ENCODE measurements around the gene SF3A1.

Gene SF3A1

GRCh38 chr22:30357650-30358215 is 1.0 kb upstream of the SF3A1 start:
- no peak overlapping the region for H3K4me3 ChIP-seq (ENCODE audit: low read length)
- no peak overlapping the region for H3K9ac ChIP-seq (ENCODE audit: low read length)
- H4K20me1 ChIP-seq (ENCODE audit: insufficient read depth, low read length): no peaks in the 10 kb centered on the region
- TF ChIP-seq EZH2 (optimal IDR thresholded peaks at IDR 0.05; ENCODE audit: low read depth, low read length) (no peak), CTCF (IDR thresholded peaks at IDR 0.05; ENCODE audit: low read length) (no peak), EZH2phosphoT487 (IDR thresholded peaks at IDR 0.05; ENCODE audit: low read length) (no peak)
- H3K4me1 ChIP-seq (ENCODE audit: low read length): peaks cover 5% of the 10 kb centered on the region; the same call in 1 of the 2 replicates
- no peaks in the 10 kb centered on the region for H3K9me3 ChIP-seq (replicated peaks; ENCODE audit: insufficient read depth, low read length)
- H2AFZ ChIP-seq (ENCODE audit: low read length): no peak overlapping the region
- peak overlapping the region; percentile 87; the same call in 1 of the 2 replicates for H3K4me2 ChIP-seq (ENCODE audit: low read depth, low read length)
- H3K27me3 ChIP-seq (replicated peaks; ENCODE audit: insufficient read depth, low read length): no peaks in the 10 kb centered on the region
- 0 out of 2 replicates have a peak, but pooled peaks cover under 1% of the 10 kb centered on the region for H3K36me3 ChIP-seq (replicated peaks; ENCODE audit: insufficient read depth, low read length)
- DNase-seq: no peak
- H3K9me2 ChIP-seq (replicated peaks; ENCODE audit: insufficient read depth, low read length): no peaks in the 10 kb centered on the region
- no peak overlapping the region for H3K27ac ChIP-seq (ENCODE audit: low read length)
- no peaks in the 10 kb centered on the region for H3F3A ChIP-seq (ENCODE audit: insufficient read depth, low read length)
- peaks cover 36% of the 10 kb centered on the region for H3K79me2 ChIP-seq (ENCODE audit: low read length)

GRCh38 chr22:30357236-30357570 is 509 bp upstream of the SF3A1 start:
- TF ChIP-seq EZH2phosphoT487 (IDR thresholded peaks at IDR 0.05; ENCODE audit: low read length) (no peak), EZH2 (optimal IDR thresholded peaks at IDR 0.05; ENCODE audit: low read depth, low read length) (no peak), CTCF (IDR thresholded peaks at IDR 0.05; ENCODE audit: low read length) (no peak)
- Histone ChIP-seq H2AFZ (ENCODE audit: low read length) (peak overlapping the region; percentile 37; the same call in 1 of the 2 replicates), H3K79me2 (ENCODE audit: low read length) (peaks cover 42% of the 10 kb centered on the region), H3K27me3 (replicated peaks; ENCODE audit: insufficient read depth, low read length) (no peaks in the 10 kb centered on the region), H3K9me2 (replicated peaks; ENCODE audit: insufficient read depth, low read length) (no peaks in the 10 kb centered on the region), H3K36me3 (replicated peaks; ENCODE audit: insufficient read depth, low read length) (0 out of 2 replicates have a peak, but pooled peaks cover 5% of the 10 kb centered on the region), H3K9ac (ENCODE audit: low read length) (peak overlapping the region; percentile 98), H3K9me3 (replicated peaks; ENCODE audit: insufficient read depth, low read length) (no peaks in the 10 kb centered on the region), H3K4me3 (ENCODE audit: low read length) (peak overlapping the region; percentile 94), H3K27ac (ENCODE audit: low read length) (peak overlapping the region; percentile 88; the same call in 1 of the 2 replicates), H3K4me1 (ENCODE audit: low read length) (peaks cover 5% of the 10 kb centered on the region; the same call in 1 of the 2 replicates), H3F3A (ENCODE audit: insufficient read depth, low read length) (no peaks in the 10 kb centered on the region), H3K4me2 (ENCODE audit: low read depth, low read length) (peak overlapping the region; percentile 87), H4K20me1 (ENCODE audit: insufficient read depth, low read length) (no peaks in the 10 kb centered on the region)
- DNase-seq: no peak

- peaks cover 66% of the 10 kb centered on the region for H3K79me2 ChIP-seq (ENCODE audit: low read length)
- H3F3A ChIP-seq (ENCODE audit: insufficient read depth, low read length): no peaks in the 10 kb centered on the region
- H3K27ac ChIP-seq (ENCODE audit: low read length): no peak overlapping the region
- no peak overlapping the region for H3K9ac ChIP-seq (ENCODE audit: low read length)
- no peaks in the 10 kb centered on the region for H3K9me3 ChIP-seq (replicated peaks; ENCODE audit: insufficient read depth, low read length)
- no peak overlapping the region for H3K4me3 ChIP-seq (ENCODE audit: low read length)
- H3K4me1 ChIP-seq (ENCODE audit: low read length): peaks cover 5% of the 10 kb centered on the region; the same call in 1 of the 2 replicates
- H3K36me3 ChIP-seq (replicated peaks; ENCODE audit: insufficient read depth, low read length): 0 out of 2 replicates have a peak, but pooled peaks cover 5% of the 10 kb centered on the region
- no peak overlapping the region for H2AFZ ChIP-seq (ENCODE audit: low read length)
- DNase-seq: no peak
- TF ChIP-seq CTCF (IDR thresholded peaks at IDR 0.05; ENCODE audit: low read length): no peak
- TF ChIP-seq EZH2 (optimal IDR thresholded peaks at IDR 0.05; ENCODE audit: low read depth, low read length): no peak
- TF ChIP-seq EZH2phosphoT487 (IDR thresholded peaks at IDR 0.05; ENCODE audit: low read length): no peak
- H4K20me1 ChIP-seq (ENCODE audit: insufficient read depth, low read length): no peaks in the 10 kb centered on the region
- no peaks in the 10 kb centered on the region for H3K27me3 ChIP-seq (replicated peaks; ENCODE audit: insufficient read depth, low read length)
- H3K4me2 ChIP-seq (ENCODE audit: low read depth, low read length): no peak overlapping the region
- H3K9me2 ChIP-seq (replicated peaks; ENCODE audit: insufficient read depth, low read length): no peaks in the 10 kb centered on the region
These were observed 2.0 kb downstream of the SF3A1 start for GRCh38 chr22:30354644-30355043.
